ENCODE measurements around the gene ALS2.

- no peak for TF ChIP-seq SP1 (IDR thresholded peaks at IDR 0.05)
- TF ChIP-seq ELF4 (IDR thresholded peaks at IDR 0.05), result no peak
- no peak for TF ChIP-seq FOXM1 (IDR thresholded peaks at IDR 0.05; ENCODE audit: borderline replicate concordance)
- no peak for TF ChIP-seq TARDBP (IDR thresholded peaks at IDR 0.05)
- TF ChIP-seq LEF1 (IDR thresholded peaks at IDR 0.05; ENCODE audit: borderline replicate concordance), result no peak
- no peak for TF ChIP-seq ARNT (IDR thresholded peaks at IDR 0.05)
- TF ChIP-seq BHLHE40 (IDR thresholded peaks at IDR 0.05; ENCODE audit: borderline replicate concordance), result no peak
- no peak for TF ChIP-seq CTBP1 (IDR thresholded peaks at IDR 0.05; ENCODE audit: borderline replicate concordance)
- TF ChIP-seq PKNOX1 (IDR thresholded peaks at IDR 0.05), result no peak
These were observed 125.9 kb downstream of the ALS2 start for GRCh38 chr2:201654616-201655384.

All from HEK293T (cell line).